Measurements from ENCODE around the gene RNFT1.
A peak's percentile ranks its signal among the peaks of the same experiment; 100 is the strongest.
"Not testable (repeated sequence)": the region's sequence is repeated elsewhere in the genome, so short reads cannot be mapped to it uniquely, and the experiment has no call there.

RNFT1 gene

DNA sequence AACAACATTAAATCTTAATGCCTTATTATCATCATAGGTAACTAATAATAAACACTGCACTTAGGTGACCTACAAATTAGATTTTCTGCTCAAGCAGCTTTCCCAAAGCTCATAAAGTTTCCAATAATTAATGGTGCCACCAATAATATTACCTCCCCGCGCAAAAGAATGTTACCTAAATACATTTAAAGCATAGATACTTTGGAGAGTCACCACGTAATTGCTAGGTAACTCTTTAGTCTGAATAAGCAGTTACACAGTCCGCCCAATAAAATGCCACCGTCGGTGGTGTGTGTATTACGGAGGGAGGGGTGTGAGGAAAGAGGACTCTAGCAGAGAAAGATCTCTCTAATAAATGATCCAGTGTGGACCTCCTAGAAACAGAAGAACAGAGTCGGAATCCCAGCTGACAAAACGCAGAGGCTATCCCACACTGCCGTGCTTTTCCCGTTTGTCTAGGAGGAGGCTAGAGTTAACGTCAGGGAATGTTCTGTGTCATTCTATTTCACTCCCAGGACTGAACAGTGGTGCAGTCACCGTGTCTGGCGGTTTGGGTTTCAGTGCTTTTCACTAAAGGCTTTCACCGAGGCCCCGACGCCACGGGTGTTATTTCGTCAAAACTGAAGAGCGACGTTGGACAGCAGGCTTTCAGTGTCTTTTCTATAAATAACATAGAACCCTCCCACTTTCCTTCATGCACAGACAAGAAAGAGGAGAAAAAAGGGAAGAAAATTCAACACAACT is 630 bp downstream of the RNFT1 start:
- TF ChIP-seq, protein P1, sequence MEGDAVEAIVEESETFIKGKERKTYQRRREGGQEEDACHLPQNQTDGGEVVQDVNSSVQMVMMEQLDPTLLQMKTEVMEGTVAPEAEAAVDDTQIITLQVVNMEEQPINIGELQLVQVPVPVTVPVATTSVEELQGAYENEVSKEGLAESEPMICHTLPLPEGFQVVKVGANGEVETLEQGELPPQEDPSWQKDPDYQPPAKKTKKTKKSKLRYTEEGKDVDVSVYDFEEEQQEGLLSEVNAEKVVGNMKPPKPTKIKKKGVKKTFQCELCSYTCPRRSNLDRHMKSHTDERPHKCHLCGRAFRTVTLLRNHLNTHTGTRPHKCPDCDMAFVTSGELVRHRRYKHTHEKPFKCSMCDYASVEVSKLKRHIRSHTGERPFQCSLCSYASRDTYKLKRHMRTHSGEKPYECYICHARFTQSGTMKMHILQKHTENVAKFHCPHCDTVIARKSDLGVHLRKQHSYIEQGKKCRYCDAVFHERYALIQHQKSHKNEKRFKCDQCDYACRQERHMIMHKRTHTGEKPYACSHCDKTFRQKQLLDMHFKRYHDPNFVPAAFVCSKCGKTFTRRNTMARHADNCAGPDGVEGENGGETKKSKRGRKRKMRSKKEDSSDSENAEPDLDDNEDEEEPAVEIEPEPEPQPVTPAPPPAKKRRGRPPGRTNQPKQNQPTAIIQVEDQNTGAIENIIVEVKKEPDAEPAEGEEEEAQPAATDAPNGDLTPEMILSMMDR (conservative IDR thresholded peaks at IDR 0.05; ENCODE audit: low read depth, low read length) = no peak
- H3K4me3 ChIP-seq (ENCODE audit: low read depth, low read length) = peak overlapping the region; percentile 97
- peak; percentile 73 for DNase-seq (ENCODE audit: low read depth)

DNA sequence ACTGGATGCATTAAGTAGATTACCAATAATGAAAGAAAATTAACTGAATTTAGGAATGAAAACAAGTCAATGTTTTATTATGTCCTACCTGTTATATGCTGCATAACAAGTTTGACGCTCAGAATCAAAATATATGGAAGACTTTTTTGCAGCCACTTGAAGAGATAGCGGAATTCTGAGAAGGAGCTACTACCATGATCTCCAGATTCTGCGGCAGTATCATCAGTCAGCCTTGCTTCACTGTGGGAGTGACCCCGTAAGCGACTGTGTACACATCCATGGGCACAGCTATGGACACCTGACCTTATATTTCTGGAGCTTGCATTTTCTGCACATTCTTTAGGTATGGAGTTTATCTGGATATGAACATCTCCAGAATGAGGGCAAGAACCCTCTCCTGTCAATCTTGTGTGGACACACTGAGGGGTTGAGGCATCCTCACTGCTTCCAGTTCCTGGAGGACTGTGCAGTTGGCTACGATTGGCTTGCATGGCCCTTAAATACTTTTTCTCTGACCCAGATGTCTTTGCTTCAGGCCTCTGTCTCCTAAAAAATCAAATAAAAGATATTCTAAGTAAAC is 1.7 kb downstream of the RNFT1 start:
- H3K4me3 ChIP-seq (ENCODE audit: low read depth, low read length) = no peak overlapping the region
- no peak for DNase-seq (ENCODE audit: low read depth)
- TF ChIP-seq, protein P1 (conservative IDR thresholded peaks at IDR 0.05; ENCODE audit: low read depth, low read length) = no peak

DNA sequence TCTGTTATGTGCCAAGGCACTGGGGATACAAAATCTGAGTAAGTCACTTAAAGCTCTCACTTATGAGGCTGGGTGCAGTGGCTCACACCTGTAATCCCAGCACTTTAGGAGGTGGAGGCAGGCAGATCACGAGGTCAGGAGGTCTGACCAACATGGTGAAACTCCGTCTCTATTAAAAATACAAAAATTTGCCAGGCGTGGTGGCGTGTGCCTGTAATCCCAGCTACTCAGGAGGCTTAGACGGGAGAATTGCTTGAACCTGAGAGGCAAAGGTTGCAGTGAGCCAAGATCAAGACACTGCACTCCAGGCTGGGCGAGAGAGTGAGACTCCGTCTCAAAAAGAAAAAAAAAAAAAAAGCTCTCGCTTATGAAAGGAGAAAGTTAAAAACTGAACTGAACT is 5.0 kb downstream of the RNFT1 start:
- not testable (repeated sequence) for H3K4me3 ChIP-seq (ENCODE audit: low read depth, low read length); DNase-seq (ENCODE audit: low read depth)

DNA sequence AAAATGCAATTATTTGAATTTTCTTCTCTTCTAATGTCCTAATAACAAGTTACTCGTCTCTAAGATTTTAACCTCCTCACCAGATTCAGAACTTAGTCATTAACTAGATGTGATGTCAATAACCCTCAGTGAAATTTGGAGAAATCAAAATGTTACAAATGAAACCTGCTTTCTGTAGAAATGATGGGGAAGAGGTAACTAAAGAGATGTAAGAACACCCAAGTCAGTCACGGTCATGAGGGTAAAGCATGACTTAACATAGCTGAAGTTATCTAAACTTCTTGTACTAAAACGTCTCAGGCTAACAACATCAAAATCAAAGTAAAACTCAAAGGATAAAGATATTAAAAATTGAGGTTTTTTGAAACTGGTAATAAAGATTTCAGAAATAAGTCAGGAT is 9.7 kb downstream of the RNFT1 start:
- TF ChIP-seq, protein P1 (conservative IDR thresholded peaks at IDR 0.05; ENCODE audit: low read depth, low read length) = no peak
- H3K4me3 ChIP-seq (ENCODE audit: low read depth, low read length) = no peak overlapping the region
- DNase-seq (ENCODE audit: low read depth) = no peak

DNA sequence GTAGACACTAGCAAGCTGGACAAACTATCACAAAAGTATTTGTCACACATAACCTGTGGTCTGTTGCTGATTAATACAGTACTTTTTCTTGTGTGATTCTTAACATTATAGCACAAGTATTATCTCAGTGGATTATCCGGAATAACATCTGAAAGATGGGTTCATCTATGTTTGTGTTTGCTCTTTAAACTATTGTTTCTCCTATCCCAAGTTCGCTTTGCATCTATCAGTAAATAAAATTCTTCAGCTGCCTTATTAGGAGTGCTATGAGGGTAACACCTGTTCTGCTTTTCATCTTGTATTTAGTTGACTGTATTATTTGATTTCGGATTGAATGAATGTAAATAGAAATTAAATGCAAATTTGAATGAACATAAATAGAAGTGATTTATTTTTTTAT is 14.5 kb downstream of the RNFT1 start:
- no peak for DNase-seq (ENCODE audit: low read depth)
- TF ChIP-seq, protein P1 (conservative IDR thresholded peaks at IDR 0.05; ENCODE audit: low read depth, low read length) = no peak
- no peak overlapping the region for H3K4me3 ChIP-seq (ENCODE audit: low read depth, low read length)

DNA sequence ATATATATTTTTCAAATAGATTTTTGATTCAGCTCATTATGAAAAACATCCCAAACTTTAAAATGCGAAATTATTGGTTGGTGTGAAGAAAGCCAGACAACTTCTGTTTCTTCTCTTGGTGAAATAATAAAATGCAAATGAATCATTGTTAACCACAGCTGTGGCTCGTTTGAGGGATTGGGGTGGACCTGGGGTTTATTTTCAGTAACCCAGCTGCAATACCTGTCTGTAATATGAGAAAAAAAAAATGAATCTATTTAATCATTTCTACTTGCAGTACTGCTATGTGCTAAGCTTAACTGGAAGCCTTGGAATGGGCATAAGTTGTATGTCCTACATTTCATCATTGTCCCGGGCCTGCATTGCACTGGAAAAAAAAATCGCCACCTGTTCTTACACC is 17.2 kb downstream of the RNFT1 start:
- not testable (repeated sequence) for H3K4me3 ChIP-seq (ENCODE audit: low read depth, low read length); DNase-seq (ENCODE audit: low read depth)

DNA sequence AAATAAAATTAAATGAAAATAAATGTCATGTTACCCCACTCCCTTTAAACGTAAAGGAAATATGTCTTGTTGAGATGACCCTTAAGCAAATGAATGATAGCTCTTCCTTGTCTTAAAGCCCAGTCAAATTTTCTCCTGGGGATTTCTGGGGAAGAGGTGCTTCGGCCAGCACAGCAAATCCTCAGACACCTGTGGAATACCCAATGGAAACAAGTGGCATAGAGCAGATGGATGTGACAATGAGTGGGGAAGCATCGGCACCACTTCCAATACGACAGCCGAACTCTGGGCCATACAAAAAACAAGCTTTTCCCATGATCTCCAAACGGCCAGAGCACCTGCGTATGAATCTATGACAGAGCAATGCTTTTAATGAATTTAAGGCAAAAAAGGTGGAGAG is 18.1 kb downstream of the RNFT1 start:
- not testable (repeated sequence) for DNase-seq (ENCODE audit: low read depth)

DNA sequence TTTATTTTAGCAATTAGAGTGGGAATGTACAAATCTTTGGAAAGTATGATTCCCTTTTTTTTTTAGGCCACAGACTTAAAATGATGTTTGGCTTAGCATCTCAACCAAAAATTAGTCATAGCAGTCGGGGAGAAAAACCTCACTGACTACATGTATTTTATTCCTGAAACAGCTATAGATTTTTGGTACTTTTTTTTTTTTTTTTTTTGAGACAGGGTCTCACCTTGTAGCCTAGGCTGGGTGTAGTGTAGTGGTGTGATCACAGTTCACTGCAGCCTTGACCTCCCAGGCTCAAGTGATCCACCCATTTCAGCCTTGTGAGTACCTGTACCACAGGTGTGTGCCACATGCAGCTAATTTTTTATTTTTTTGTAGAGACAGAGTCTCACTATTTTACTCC is 23.4 kb downstream of the RNFT1 start:
- TF ChIP-seq, protein P1 (conservative IDR thresholded peaks at IDR 0.05; ENCODE audit: low read depth, low read length) = no peak
- H3K4me3 ChIP-seq (ENCODE audit: low read depth, low read length) = no peak overlapping the region
- DNase-seq (ENCODE audit: low read depth) = no peak

More for the DNA sequence above, 18.1 kb downstream of the RNFT1 start:
- H3K4me3 ChIP-seq (ENCODE audit: low read depth, low read length) = not testable (repeated sequence)

DNA sequence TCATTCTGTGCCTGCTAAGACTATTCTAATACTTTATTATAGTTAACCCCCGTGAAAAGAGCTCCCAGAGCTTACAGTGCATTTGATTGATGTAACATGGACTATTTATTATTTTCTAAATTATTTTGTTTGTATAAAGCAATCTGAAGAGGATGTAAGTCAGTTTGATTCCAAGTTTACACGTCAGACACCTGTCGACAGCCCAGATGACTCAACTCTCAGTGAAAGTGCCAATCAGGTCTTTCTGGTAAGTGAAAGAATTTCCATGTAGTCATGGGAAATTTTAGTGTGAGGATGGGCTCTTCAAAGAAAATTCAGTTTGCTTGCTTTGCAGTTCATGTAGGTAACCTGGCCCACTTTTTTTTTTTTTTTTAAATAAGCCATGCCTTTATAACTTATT is 23.8 kb downstream of the RNFT1 start:
- DNase-seq (ENCODE audit: low read depth) = peak; percentile 14
- H3K4me3 ChIP-seq (ENCODE audit: low read depth, low read length) = not testable (repeated sequence)

DNA sequence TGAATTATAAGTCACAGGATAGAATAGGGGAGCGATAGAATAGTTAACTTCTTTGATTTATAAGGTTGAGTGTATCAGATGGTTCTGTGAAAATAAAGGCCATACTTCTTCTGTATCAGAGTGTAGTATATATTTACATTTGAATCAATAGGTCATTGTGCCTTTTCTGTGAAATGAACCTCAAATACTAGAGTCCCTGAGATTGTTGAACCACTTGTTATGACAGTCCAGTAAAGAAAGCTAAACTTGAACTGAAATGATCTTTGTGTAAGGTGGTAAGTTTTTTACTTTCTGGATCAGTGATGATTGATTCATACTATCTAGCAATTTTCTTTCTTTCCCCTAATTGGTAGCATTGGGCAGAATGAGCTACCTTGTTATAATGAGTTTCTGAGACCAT is 31.2 kb downstream of the RNFT1 start:
- DNase-seq (ENCODE audit: low read depth); H3K4me3 ChIP-seq (ENCODE audit: low read depth, low read length): not testable (repeated sequence)
